HG03469 (cell line): ENCODE measurements around the gene PKP1.
"Not testable (repeated sequence)": the region's sequence is repeated elsewhere in the genome, so short reads cannot be mapped to it uniquely, and the experiment has no call there.

Experiments used
- ATAC-seq: cut with Tn5 transposase; IDR thresholded peaks from one replicate; pipeline ENCODE4 v1.9.1; 2021; ENCODE audit warnings: mild to moderate bottlenecking, moderate library complexity, moderate number of reproducible peaks; ENCODE audit not compliant: unreplicated experiment

PKP1 gene

GRCh38 chr1:201282931-201283829 is at the start of gene PKP1:
PKP1 (plus strand) TSS chr1:201283506; CDS start chr1:201283703, 197 bp downstream.
- no peak for ATAC-seq

- not testable (repeated sequence) for ATAC-seq
Observed at GRCh38 chr1:201239646-201240045, 43.7 kb upstream of the PKP1 start.

- no peak for ATAC-seq
Observed at GRCh38 chr1:201240171-201240570, 43.1 kb upstream of the PKP1 start.

GRCh38 chr1:201241736-201242135 is 41.6 kb upstream of the PKP1 start:
- ATAC-seq = no peak

- no peak for ATAC-seq
Observed at GRCh38 chr1:201245082-201245481, 38.2 kb upstream of the PKP1 start.

GRCh38 chr1:201248721-201249559 is 34.4 kb upstream of the PKP1 start:
- no peak for ATAC-seq

- no peak for ATAC-seq
Observed at GRCh38 chr1:201250326-201251011, 32.8 kb upstream of the PKP1 start.

GRCh38 chr1:201251411-201251810 is 31.9 kb upstream of the PKP1 start:
- ATAC-seq = no peak

- no peak for ATAC-seq
Observed at GRCh38 chr1:201251851-201252430, 31.4 kb upstream of the PKP1 start.

- no peak for ATAC-seq
Observed at GRCh38 chr1:201252944-201253371, 30.3 kb upstream of the PKP1 start.

GRCh38 chr1:201253411-201253810 is 29.9 kb upstream of the PKP1 start:
- ATAC-seq = no peak

- ATAC-seq = no peak
Observed at GRCh38 chr1:201253906-201254624, 29.2 kb upstream of the PKP1 start.

- ATAC-seq = no peak
Observed at GRCh38 chr1:201254625-201255478, 28.5 kb upstream of the PKP1 start.

- no peak for ATAC-seq
Observed at GRCh38 chr1:201255479-201256362, 27.6 kb upstream of the PKP1 start.

GRCh38 chr1:201258132-201258531 is 25.2 kb upstream of the PKP1 start:
- not testable (repeated sequence) for ATAC-seq

- no peak for ATAC-seq
Observed at GRCh38 chr1:201258763-201259230, 24.5 kb upstream of the PKP1 start.

- no peak for ATAC-seq
Observed at GRCh38 chr1:201259476-201260235, 23.6 kb upstream of the PKP1 start.
